ENCODE results near the gene MRTFA. TPM values are rescaled to one million over a fixed set of nuclear protein-coding genes. Genes with fewer than 3 reads are reported as not detected.
"Not testable (repeated sequence)": the region's sequence is repeated elsewhere in the genome, so short reads cannot be mapped to it uniquely, and the experiment has no call there.

MRTFA gene
- total RNA-seq, 1 donor from 2014 or later = 19.7 TPM

DNA sequence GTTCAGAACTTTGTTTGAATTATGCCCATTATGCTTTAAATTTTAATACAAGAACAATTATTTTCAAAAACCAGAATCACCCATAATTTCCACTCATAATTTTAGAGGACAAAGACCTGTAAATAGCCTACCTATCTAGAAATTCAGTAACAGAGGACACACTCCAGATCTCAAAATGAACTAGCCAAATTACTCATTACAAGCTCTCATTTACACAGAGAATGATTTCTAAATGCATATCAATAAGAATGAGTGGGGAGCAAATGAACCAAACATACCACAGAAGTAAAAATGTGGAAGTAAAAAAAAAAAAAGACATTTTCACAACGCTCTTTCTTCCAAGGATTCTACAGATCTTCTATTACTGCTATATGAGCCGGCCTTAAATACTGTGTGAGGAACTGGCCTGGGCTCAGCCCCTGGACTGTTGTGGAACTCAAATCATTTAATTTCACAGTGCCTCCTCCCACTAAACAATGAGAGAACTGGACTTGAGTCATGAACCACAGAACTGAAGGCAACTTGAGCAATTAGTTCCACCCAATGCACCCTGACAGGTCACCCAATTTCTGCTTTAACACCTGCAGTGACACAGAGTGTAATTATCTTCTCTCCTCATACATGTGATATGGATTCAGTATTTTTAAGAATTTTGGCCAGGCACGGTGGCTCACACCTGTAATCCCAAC, 8.0 kb downstream of the MRTFA start:
- no peak for DNase-seq (ENCODE audit: low read depth, low spot score)

DNA sequence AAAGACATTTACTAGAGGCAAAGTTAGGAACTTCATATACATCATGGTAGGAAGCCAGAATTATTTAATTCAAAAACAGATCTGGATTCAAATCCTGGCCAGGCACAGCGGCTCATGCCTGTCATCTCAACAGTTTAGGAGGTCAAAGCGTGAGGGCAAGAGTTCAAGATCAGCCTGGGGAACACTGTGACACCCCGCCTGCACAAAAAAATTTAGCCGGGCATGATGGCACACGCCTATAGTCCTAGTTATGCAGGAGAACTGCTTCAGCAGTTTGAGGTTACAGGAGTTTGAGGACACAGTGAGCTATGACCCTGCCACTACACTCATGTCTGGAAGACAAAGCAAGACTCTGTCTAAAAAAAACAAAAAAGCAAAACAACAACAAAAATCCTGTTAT, 8.9 kb downstream of the MRTFA start:
- no peak for DNase-seq (ENCODE audit: low read depth, low spot score)

DNA sequence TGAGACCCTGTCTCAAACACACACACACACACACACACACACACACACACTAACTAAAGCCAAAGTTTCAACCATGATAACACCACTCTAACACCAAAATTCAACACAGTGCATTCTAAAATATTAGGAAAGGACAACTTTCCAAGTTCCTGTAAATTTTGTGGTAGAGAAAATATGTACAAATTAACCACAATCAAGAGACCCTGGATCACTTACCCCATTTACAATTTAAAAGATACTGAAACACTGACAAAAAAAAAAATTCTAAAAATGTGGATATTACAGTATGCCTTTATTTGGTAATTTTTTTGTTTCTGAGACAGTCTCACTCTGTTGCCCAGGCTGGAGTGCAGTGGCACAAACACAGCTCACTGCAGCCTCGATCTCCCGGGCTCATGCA, 9.7 kb downstream of the MRTFA start:
- no peak for DNase-seq (ENCODE audit: low read depth, low spot score)

DNA sequence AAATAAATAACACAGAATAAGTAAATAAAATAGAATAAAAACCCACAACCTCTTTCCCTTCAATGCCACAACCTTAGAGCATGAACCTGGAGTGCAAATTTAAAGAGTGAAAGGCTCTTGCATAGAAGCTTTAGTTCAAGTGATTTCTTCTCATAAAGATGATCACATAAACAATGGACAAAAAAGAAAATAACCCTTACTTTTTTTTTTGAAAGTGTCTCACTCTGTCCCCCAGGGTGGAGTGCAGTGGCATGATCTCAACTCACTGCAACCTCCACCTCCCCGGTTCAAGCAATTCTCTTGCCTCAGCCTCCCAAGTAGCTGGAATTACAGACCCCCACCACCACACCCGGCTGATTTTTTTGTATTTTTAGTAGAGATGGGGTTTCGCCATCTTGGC, 10.7 kb downstream of the MRTFA start:
- not testable (repeated sequence) for DNase-seq (ENCODE audit: low read depth, low spot score)

DNA sequence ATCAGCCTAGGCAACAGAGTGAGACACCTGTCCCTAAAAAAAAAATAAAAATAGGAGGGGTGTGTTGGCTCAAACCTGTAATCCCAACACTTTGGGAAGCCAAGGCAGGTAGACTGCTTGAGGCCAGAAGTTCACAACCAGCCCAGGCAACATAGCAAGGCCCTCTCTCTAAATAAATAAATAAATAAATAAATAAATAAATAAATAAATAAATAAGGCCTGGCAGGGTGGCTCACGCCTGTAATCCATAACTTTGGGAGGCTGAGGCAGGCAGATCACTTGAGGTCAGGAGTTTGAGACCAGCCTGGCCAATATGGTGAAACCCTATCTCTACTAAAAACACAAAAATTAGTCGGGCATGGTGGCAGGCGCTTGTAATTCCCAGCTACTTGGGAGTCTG, 11.2 kb downstream of the MRTFA start:
- DNase-seq (ENCODE audit: low read depth, low spot score) = not testable (repeated sequence)

DNA sequence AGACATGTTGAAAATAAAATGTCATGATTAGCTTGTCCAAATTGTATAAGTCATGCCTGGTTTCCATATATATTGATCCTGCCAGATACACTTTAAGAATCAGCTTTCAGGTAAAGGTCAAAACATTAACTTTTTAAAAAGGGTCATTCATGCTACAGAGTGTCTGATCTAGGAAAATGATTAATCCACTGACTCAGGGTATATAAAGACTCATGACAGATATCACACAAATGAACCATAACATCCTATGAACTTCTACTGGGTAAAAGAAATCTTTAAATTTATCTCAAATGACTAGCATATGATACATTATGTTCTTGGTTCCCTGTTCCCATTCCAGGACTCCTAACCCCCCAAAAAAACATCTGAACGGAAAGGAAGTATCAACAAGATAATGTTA, 11.7 kb downstream of the MRTFA start:
- no peak for DNase-seq (ENCODE audit: low read depth, low spot score)

DNA sequence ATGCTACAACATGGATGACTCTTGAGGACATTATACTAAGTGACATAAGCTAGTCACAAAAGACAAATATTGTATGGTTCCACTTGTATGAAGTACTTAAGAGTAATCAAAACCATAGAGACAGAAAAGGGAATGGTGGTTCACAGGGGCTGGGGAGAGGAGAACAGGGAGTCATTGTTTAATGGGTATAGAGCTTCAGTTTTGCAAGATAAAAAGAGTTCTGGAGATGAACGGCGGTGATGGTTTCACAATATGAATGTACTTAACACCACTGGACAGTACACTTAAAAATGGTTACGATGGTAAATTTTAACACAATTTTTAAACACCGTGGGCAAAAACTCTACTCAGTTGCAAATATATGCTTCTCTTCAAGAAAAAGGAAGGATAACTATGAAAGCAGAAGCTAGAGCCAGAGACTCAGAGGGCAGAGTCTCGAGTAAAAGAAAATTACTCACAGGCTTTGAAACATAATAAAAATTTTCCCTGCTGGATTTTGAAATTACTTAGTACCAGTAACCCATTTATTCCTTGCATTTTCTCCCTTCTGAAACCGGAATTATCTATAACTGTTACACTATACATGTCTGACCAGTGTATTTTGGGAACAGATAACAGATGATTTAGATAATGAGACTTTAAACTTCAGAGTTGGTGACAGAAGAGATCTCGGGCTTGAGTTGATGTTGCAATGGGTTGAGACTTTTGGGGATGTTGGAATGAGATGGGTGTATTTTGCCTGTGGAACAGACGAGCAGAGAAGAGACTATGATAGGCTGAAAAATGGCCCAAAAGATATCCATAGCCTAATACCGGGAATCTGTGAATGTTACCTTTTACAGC, 15.0 kb downstream of the MRTFA start:
- no peak for DNase-seq (ENCODE audit: low read depth, low spot score)

DNA sequence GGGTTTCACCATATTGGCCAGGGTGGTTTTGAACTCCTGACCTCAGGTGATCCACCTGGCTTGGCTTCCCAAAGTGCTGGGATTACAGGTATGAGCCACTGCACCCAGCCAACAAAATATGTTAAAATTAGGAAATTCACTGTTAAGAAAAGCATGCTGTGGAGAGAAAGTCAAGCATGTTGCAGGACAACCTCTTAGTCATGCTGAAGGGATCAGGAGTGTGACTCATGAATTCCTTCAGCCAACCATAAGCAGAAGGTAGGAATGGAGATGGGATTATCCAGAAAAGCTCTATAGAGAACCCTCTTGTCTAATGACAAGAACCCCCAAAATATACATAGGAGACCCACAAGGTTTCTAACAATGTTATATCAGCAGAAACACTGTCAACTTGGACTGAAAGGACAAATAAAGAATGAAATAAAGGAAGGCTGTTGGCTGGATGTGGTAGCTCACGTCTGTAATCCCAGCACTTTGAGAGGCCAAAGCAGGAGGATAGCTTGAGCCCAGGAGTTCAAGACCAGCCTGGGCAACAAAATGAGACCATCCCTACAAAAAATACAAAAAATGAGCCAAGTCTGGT, 16.0 kb downstream of the MRTFA start:
- DNase-seq (ENCODE audit: low read depth, low spot score) = no peak

DNA sequence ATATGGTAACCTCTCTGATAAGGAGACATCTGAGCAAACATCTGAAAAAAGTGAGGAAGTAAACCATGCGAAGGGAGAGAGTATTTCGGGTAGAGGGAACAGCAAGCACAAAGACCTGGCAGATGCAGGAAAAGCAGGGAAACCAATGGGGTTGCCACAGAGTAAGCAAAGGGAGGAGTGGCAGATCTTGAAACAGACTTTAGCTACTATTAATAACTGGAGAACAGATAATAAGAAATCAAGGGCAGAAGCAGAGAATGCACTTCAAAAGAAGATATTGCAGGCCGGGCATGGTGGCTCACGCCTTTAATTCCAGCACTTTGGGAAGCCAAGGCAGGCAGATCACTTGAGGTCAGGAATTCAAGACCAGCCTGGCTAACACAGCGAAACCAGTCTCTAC, 18.1 kb downstream of the MRTFA start:
- no peak for DNase-seq (ENCODE audit: low read depth, low spot score)

DNA sequence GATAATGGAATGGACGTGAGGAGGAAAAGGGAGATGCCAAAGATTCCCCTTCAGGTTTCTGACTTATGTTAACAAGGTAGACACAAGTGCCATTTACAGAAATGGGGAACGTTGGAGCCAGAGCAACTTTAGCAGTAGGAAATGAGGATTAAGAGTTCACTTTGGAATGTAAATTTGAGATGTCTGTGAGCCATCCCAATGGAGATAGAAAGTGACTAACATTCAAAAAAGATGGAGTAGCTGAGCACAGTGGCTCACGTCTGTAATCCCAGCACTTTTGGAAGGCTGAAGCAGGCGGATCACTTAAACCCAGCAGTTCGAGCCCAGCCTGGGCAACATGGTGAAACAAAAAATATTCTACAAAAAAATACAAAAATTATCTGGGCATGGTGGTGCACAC, 19.9 kb downstream of the MRTFA start:
- DNase-seq (ENCODE audit: low read depth, low spot score) = no peak

DNA sequence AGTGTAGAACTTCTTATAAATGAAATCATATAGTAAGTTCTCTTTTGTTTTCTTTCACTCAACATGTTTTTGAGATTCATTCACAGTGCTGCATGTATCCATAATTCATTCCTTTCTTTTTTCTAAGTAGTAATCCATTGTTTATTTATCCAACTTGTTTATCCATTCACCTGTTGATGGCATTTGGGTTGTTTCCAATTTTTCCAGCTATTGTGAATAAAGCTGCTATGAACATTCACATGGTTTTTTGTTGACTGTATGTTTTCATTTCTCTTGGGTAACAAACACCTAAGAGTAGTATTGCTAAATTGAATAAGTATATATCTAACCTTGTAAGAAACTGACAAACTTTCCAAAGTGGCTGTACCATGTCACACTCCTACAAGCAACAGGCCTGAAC, 23.5 kb downstream of the MRTFA start:
- DNase-seq (ENCODE audit: low read depth, low spot score) = no peak

DNA sequence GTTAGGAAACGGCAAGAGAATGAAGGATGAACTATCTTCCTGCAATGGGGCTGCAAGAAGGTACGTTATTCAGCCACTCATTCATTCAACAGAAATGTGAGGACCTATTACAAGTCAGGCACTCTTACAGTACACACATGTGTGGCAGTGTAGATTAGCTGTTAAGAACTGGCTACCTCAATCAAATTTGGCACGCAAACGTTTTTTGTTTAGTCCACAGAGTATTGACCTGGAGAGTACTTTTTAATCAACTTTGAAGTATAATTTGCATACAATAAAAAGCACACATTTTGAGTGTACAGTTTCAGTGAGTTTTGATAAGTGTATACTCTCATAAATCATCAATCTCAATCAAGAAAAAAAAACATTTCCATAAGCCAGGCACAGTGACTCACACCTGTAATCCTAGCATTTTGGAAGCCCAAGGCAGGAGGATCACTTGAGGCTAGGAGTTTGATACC, 24.2 kb downstream of the MRTFA start:
- DNase-seq (ENCODE audit: low read depth, low spot score) = no peak

DNA sequence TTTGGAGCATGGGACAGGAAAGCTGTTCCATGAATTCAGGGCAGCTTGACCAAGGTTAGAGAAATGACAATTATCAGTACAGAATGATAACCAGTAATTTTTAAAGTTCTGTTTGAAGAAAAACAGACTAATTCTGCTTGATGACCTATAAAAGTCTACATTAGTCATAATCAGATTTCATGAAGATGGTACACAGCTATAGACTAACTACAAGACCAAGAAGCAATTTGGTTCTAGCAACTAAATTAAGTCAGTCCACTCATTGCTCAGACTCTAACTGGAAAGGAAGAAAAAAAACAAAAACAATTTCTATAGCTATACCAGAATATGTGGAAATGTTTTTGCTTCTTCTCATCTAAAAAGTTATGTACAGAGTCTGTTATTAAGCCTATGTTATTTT, 24.9 kb downstream of the MRTFA start:
- DNase-seq (ENCODE audit: low read depth, low spot score) = no peak

DNA sequence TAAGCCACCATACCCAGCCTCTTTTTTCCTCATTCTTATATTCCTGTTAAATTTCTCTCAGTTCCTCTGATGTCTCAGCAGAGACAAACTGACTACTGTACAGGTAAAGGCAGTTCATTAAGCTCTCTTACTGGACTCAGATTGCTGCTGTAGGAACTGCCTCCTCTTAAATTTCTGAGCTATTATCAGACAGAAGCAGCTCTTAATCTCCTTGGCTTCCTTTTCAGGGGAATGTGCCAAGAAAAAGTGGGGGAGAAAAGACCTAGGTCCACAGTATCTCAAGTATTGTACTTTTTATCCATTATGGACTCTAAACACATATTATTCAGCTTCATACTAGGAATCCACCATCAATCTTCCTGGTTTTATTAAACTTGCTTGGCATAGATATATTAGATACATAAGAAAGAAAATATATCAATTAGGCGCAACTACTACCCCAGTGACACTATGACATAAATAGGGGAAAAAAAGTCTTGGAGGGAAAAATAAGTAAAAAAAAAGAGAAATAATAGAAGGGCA, 26.1 kb downstream of the MRTFA start:
- no peak for DNase-seq (ENCODE audit: low read depth, low spot score)

DNA sequence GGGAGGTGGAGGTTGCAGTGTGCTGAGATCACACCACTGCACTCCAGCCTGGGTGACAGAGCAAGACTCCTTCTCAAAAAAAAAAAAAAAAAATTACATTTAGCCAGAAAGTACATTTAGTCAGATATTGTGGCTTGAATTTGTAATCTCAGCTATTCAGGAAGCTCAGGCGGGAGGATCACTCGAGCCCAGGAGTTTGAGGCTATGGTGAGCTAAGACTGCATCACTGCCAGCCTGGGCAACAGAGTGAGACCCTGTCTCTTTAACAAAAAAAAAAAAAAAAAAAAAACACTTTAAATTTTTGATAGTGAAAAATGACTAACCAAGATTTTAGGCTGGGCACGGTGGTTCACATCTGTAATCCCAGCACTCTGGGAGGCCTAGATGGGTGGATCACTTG, 27.3 kb downstream of the MRTFA start:
- DNase-seq (ENCODE audit: low read depth, low spot score) = no peak

DNA sequence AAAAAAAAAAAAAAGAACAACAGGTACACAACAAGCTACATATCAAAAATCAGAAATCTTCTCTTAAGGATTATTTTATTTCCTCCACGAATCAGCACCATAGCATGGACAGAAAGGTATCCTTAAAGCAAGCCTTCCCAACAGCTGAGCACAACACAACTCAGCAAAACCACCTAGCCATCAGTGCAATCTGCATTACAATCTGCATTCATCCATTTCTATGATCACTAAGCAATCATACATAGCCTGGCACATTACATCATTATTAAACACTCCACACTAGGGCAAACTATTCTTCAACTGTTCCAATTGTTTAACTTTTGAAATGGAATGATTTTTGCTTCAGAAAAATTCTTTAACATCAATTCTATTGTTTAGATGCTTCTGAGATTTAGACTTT, 29.0 kb downstream of the MRTFA start:
- no peak for DNase-seq (ENCODE audit: low read depth, low spot score)

DNA sequence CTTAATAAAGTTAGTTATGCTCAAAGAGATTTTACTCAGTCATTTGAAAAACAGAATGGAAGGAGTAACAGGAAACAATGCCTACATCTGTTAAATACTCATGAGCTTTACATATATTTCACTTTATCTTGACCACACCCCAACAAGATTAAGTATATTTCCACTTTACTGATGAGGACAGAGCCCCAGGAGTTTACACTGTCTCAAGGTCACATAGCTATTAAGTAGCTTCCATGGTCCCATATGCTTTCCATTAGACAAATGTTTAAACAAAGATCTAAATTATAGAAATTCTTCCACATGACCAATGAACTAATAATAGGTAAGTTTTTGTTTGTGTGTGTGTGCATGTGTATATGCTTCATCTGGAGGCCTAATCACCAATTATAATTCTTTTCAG, 30.2 kb downstream of the MRTFA start:
- DNase-seq (ENCODE audit: low read depth, low spot score) = no peak

DNA sequence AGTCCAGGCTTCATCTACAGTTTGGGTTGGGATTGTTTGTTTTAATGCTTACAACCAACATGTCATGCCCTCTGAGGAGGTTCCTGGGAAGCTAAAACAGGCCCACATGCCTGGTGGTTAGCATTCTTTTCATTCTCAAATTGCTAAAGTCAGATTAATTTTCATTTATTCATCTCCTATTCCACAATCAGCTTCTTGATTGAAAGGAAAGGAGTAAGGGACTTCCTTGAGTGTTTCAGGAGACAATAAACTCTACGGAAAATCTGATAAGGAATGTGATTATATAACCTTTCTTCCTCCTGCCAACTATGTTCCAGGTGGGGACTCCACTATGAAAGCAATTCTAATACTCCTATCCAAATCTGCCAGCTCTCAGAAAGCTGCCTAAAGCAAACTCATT, 30.8 kb downstream of the MRTFA start:
- no peak for DNase-seq (ENCODE audit: low read depth, low spot score)

DNA sequence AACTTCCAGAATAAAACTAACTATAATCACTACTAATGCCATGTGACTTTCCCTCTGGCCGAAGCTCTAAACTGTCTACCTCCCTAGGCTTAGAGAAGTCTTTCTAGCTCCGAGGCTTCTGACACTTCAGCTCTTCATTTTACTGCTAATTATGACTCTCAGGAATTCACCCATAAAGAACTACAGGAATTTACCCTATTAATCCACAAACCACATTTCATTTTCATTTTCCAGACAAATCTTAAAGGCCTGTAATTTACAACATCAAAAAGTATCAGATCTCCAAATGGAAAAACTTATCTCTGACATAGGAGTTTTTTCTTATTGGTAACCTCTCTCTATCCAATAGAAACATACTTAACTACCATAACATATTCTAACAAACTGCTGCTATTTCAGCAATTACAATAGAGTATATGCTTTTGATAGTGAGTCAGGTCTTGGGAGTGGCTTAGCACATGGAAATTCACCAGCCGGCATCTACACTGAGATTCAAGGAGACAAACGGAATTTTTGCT, 33.4 kb downstream of the MRTFA start:
- peak; percentile 20 for DNase-seq (ENCODE audit: low read depth, low spot score)

DNA sequence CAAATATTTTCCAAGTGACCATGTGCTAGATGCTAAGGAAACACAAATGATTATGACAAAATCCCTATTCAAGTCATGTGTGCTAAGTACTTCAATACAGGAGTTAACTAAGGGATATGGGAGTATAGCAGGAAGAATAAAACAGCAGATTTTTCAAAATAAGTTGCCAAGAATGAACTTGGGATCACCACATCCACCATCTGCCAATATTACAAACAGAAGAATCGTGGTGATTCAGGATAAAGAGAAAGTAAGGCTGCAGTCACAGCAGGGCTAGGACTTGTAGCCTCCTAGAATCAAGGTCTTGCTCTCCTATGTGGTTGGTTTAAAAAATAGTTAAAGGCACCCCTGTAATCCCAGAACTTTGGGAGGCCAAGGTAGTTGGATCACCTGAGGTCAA, 34.3 kb downstream of the MRTFA start:
- no peak for DNase-seq (ENCODE audit: low read depth, low spot score)

DNA sequence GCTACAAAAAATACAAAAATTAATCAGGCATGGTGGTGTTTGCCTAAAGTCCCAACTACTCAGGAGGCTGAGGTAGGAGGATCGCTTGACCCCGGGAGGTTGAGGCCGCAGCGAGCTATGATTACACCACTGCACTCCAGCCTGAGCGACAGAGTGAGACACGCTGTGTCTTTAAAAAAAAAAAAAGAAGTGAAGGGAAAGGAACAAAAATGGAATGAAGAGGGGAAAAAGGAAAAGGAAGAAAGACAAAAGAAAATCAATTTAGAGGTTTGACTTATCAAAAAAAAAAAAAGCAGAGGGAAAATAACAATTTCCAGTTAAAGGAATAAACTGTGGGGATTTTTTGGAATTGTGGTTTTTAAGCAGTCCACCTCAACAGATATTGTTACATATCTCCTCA, 36.8 kb downstream of the MRTFA start:
- no peak for DNase-seq (ENCODE audit: low read depth, low spot score)

DNA sequence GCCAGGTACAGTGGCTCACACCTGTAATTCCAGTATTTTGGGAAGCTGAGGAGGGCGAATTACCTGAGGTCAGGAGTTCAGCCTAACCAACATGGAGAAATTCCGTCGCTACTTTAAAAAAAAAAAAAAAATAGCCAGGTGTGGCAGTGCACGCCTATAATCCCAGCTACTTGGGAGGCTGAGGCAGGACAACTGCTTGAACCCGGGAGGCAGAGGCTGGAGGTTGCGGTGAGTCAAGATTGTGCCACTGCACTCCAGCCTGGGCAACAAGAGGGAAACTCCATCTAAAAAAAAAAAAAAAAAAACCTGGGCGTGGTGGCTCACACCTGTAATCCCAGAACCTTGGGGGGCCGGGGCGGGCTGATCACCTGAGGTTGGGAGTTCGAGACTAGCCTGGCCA, 37.8 kb downstream of the MRTFA start:
- DNase-seq (ENCODE audit: low read depth, low spot score) = not testable (repeated sequence)
